ENCODE results near the gene TCAIM.

DNA sequence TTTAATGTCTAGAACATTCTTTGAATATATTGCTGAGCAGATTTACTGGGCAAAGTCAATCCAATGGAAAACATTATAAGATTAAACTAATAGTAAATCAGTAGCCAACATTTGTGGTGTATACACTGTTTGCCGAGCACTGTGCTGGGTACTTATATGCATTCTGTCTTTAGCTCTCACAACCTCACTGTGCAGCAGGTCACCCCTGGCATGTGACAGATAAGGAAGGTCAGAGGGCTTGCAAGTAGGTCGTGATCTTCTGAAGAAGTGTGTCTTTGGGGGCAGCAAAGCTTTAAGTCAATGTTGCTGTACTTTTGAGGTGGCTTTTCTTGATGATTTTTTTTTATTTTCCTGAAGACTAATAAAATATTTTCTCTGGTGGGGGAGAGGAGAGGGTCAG is 62.2 kb downstream of the TCAIM start:
- TF ChIP-seq, protein P1, sequence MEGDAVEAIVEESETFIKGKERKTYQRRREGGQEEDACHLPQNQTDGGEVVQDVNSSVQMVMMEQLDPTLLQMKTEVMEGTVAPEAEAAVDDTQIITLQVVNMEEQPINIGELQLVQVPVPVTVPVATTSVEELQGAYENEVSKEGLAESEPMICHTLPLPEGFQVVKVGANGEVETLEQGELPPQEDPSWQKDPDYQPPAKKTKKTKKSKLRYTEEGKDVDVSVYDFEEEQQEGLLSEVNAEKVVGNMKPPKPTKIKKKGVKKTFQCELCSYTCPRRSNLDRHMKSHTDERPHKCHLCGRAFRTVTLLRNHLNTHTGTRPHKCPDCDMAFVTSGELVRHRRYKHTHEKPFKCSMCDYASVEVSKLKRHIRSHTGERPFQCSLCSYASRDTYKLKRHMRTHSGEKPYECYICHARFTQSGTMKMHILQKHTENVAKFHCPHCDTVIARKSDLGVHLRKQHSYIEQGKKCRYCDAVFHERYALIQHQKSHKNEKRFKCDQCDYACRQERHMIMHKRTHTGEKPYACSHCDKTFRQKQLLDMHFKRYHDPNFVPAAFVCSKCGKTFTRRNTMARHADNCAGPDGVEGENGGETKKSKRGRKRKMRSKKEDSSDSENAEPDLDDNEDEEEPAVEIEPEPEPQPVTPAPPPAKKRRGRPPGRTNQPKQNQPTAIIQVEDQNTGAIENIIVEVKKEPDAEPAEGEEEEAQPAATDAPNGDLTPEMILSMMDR (optimal IDR thresholded peaks at IDR 0.05 in 1 of 3, IDR thresholded peaks at IDR 0.05 in 1 of 3, conservative IDR thresholded peaks at IDR 0.05 in 1 of 3; ENCODE audit: extremely low read depth in 1 of 3, insufficient read depth in 2 of 3, low read length in 3 of 3), result no peak
- no peak for TF ChIP-seq EZH2 (IDR thresholded peaks at IDR 0.05; ENCODE audit: low read length)
